ENCODE results near the gene TMSB10.
A peak's percentile ranks its signal among the peaks of the same experiment; 100 is the strongest.
"Not testable (repeated sequence)": the region's sequence is repeated elsewhere in the genome, so short reads cannot be mapped to it uniquely, and the experiment has no call there.

The TMSB10 gene

GRCh38 chr2:84905181-84906107 is at the start of gene TMSB10:
Gene TMSB10 (plus strand): TSS chr2:84905656.
- peak; percentile 87 for DNase-seq (ENCODE audit: low read depth in 1 of 2, low spot score in 1 of 2)

- no peak for DNase-seq (ENCODE audit: low read depth in 1 of 2, low spot score in 1 of 2)
These were observed 49.7 kb upstream of the TMSB10 start for GRCh38 chr2:84855731-84856130.

- no peak for DNase-seq (ENCODE audit: low read depth in 1 of 2, low spot score in 1 of 2)
These were observed 48.7 kb upstream of the TMSB10 start for GRCh38 chr2:84856787-84857186.

GRCh38 chr2:84857566-84857965 is 47.9 kb upstream of the TMSB10 start:
- DNase-seq (ENCODE audit: low read depth in 1 of 2, low spot score in 1 of 2) = no peak

- no peak for DNase-seq (ENCODE audit: low read depth in 1 of 2, low spot score in 1 of 2)
These were observed 47.3 kb upstream of the TMSB10 start for GRCh38 chr2:84858123-84858522.

- DNase-seq (ENCODE audit: low read depth in 1 of 2, low spot score in 1 of 2) = no peak
These were observed 46.5 kb upstream of the TMSB10 start for GRCh38 chr2:84858937-84859336.

- DNase-seq (ENCODE audit: low read depth in 1 of 2, low spot score in 1 of 2) = no peak
These were observed 43.9 kb upstream of the TMSB10 start for GRCh38 chr2:84861539-84861938.

GRCh38 chr2:84862006-84862405 is 43.5 kb upstream of the TMSB10 start:
- DNase-seq (ENCODE audit: low read depth in 1 of 2, low spot score in 1 of 2) = no peak

GRCh38 chr2:84865181-84865783 is 40.2 kb upstream of the TMSB10 start:
- DNase-seq (ENCODE audit: low read depth in 1 of 2, low spot score in 1 of 2) = no peak

- DNase-seq (ENCODE audit: low read depth in 1 of 2, low spot score in 1 of 2) = no peak
These were observed 39.3 kb upstream of the TMSB10 start for GRCh38 chr2:84866122-84866521.

GRCh38 chr2:84868327-84868726 is 37.1 kb upstream of the TMSB10 start:
- not testable (repeated sequence) for DNase-seq (ENCODE audit: low read depth in 1 of 2, low spot score in 1 of 2)

GRCh38 chr2:84870306-84870705 is 35.1 kb upstream of the TMSB10 start:
- DNase-seq (ENCODE audit: low read depth in 1 of 2, low spot score in 1 of 2) = no peak

GRCh38 chr2:84872691-84873090 is 32.8 kb upstream of the TMSB10 start:
- not testable (repeated sequence) for DNase-seq (ENCODE audit: low read depth in 1 of 2, low spot score in 1 of 2)

- DNase-seq (ENCODE audit: low read depth in 1 of 2, low spot score in 1 of 2) = no peak
These were observed 32.1 kb upstream of the TMSB10 start for GRCh38 chr2:84873350-84873749.

GRCh38 chr2:84874381-84875212 is 30.9 kb upstream of the TMSB10 start:
- no peak for DNase-seq (ENCODE audit: low read depth in 1 of 2, low spot score in 1 of 2)

- no peak for DNase-seq (ENCODE audit: low read depth in 1 of 2, low spot score in 1 of 2)
These were observed 30.3 kb upstream of the TMSB10 start for GRCh38 chr2:84875213-84875560.

- DNase-seq (ENCODE audit: low read depth in 1 of 2, low spot score in 1 of 2) = not testable (repeated sequence)
These were observed 29.8 kb upstream of the TMSB10 start for GRCh38 chr2:84875619-84876018.

GRCh38 chr2:84876369-84876768 is 29.1 kb upstream of the TMSB10 start:
- DNase-seq (ENCODE audit: low read depth in 1 of 2, low spot score in 1 of 2) = no peak

GRCh38 chr2:84878459-84878858 is 27.0 kb upstream of the TMSB10 start:
- DNase-seq (ENCODE audit: low read depth in 1 of 2, low spot score in 1 of 2) = no peak

- no peak for DNase-seq (ENCODE audit: low read depth in 1 of 2, low spot score in 1 of 2)
These were observed 26.4 kb upstream of the TMSB10 start for GRCh38 chr2:84878896-84879583.

Data from stimulated activated CD4-positive, alpha-beta T cell treated with anti-CD3 and anti-CD28 coated beads, Interleukin-15, amount 100 ng/mL, for 1 hour (primary cell).